ENCODE results near the gene LPP. TPM values are rescaled to one million over a fixed set of nuclear protein-coding genes. Genes with fewer than 3 reads are reported as not detected.

The LPP gene
- total RNA-seq, 2 experiments from 2014 or later, result 51.3 to 58.9 TPM

DNA sequence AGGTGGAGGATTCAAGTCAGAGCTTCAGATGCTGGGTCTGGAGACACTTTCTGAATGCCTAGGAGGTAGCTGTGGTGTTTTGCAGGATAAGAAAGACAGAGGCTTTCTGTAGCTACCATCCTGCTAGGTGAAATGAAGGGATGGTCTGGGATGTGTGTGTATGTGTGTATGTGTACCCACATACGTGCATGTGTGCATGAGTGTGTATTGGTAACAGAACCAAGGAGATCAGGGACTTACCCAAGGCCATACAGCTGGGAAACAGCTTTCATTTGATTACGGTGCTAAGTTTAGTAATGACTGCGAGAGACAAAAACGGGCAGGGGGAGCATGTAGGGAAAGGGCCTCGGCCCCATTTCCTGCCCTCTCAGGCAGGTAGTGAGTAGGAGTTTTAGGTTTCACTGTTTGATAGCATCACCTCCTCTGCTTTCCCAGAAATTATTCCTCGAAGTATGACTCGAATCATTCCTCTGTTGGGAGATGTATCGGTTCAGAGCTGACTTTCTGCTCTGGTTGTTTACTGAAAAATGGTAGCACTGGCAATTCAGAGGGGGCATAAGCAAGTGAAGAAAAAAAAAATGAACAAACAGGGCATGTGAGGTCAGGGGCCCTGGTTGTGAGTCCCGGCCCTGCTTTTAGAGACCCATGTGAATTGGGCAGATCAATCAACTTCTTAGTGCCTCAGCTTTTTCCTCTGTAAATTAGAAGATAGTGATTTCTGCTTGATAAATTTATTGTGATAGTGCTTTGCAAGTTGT lies 130.7 kb downstream of the LPP start:
- ATAC-seq (peak; percentile 53), DNase-seq (no peak)
- Mint-ChIP-seq H3K36me3 (ENCODE audit: low read depth) (peaks cover 3% of the 10 kb centered on the region), H3K4me3 (no peak overlapping the region), H3K27ac (no peak overlapping the region), H3K9me3 (ENCODE audit: insufficient read depth) (no peaks in the 10 kb centered on the region), H3K4me1 (ENCODE audit: low read depth) (peaks cover 27% of the 10 kb centered on the region), H3K27me3 (ENCODE audit: low read depth) (no peaks in the 10 kb centered on the region)
- CTCF ChIA-PET, result interaction anchor here (0.5 to 4.4 kb wide), 12 partner anchors 10 to 670 kb away, joined by 3 to 36 read pairs (median 3); partner anchors contain the start of gene BCL6
- POLR2A ChIA-PET, result interaction anchor here (1.4 kb wide), 1 partner anchor 10 kb away, joined by 4 read pairs; no protein-coding TSS in a partner anchor

DNA sequence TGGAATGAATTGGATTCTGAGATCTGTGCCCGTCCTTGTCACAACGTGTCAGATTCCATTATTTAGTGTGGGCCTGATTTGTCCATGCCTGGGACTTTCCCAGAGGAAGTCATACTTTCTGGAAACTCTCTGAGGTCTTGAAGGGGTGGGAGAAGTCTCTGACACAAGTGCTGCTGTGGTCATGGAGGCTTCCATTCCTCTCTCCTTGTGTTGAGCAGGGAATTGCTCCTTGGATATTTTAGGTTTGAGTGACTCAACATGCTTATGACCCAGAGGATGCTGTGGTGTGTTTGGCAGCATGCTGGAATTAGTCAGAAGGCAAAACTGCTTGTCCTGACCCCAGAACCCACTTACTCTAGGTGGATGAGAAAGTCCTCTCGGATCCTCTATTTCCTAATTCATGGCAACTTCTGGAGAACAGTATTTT lies 132.1 kb downstream of the LPP start:
- peaks cover 24% of the 10 kb centered on the region for H3K4me1 Mint-ChIP-seq (ENCODE audit: low read depth)
- no peak overlapping the region for H3K27ac Mint-ChIP-seq

DNA sequence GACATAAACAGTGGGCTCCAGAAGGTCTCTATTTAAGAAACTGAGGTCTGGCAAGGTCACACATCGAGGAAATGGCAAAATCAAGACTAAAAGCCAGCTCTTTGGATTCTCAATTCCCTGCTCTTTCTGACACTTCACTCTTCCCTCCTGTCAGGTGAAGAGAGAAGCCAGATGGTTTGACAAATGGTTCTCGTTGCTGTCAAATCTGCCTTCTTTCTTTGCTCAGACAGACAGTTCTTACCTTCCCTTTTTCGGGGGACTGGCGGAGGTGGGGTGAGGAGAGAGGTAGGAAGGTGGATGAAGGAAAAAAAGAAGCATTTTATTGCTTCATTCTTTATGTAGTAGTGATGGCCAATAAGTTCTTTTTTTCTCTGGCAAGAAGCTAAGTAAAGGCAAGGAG lies 133.4 kb downstream of the LPP start:
- CTCF ChIA-PET, result interaction anchor here (0.7 kb wide), 1 partner anchor 271 kb away, joined by 3 read pairs; no protein-coding TSS in a partner anchor
- no peaks in the 10 kb centered on the region for H3K27me3 Mint-ChIP-seq (ENCODE audit: low read depth)

More for the DNA sequence above, 132.1 kb downstream of the LPP start:
- ChIA-PET CTCF (interaction anchor here (4.4 kb wide), 1 partner anchor 546 kb away, joined by 36 read pairs; no protein-coding TSS in a partner anchor), POLR2A (interaction anchor here (0.9 kb wide), 1 partner anchor 546 kb away, joined by 6 read pairs; no protein-coding TSS in a partner anchor)
- H3K36me3 Mint-ChIP-seq (ENCODE audit: low read depth), result peaks cover 14% of the 10 kb centered on the region
- no peaks in the 10 kb centered on the region for H3K27me3 Mint-ChIP-seq (ENCODE audit: low read depth)
- ATAC-seq (no peak), DNase-seq (no peak)
- no peaks in the 10 kb centered on the region for H3K9me3 Mint-ChIP-seq (ENCODE audit: insufficient read depth)
- H3K4me3 Mint-ChIP-seq, result no peak overlapping the region

DNA sequence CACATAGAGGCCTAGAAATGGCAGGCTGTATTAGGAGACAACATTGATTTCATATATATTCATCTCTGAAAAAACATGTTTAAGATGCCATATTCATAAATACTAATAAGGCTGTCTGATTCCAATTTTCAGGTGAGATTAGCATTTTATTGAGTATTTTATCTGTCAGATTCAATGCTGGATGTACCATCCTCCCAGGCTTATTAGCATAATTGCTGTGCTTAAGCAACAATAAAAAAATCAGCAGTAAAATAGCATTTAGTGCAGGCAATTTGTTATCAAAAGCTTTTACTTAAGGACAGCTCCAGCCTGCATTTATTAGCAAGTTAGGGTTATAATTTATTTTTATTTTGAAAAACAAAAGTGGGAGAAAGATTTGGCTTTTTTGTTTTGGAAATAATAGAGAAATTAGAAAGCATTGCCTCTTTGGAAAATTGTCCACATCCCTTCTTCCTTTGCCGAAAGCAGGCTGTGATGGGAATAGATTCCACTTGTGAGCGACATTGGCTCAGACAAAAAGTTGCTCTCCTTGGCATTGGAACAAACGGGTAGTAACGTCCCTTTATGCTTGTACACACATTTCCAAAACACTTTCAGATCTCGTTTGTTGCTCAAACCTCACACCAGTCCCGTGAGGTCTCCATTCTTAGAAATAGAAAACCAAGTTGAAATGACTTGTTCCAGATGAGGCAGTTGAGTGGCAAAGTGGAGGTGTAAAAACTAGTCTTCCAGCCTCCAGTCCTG lies 134.0 kb downstream of the LPP start:
- no peaks in the 10 kb centered on the region for H3K9me3 Mint-ChIP-seq (ENCODE audit: insufficient read depth)
- no peak overlapping the region for H3K4me3 Mint-ChIP-seq
- no peaks in the 10 kb centered on the region for H3K27me3 Mint-ChIP-seq (ENCODE audit: low read depth)
- peaks cover 22% of the 10 kb centered on the region for H3K36me3 Mint-ChIP-seq (ENCODE audit: low read depth)
- no peak for DNase-seq
- H3K4me1 Mint-ChIP-seq (ENCODE audit: low read depth), result peaks cover 40% of the 10 kb centered on the region
- POLR2A ChIA-PET, result interaction anchor here (0.6 kb wide), 1 partner anchor 23 kb away, joined by 3 read pairs; no protein-coding TSS in a partner anchor
- ATAC-seq, result no peak
- CTCF ChIA-PET, result no interaction called here
- no peak overlapping the region for H3K27ac Mint-ChIP-seq

More for the DNA sequence above, 133.4 kb downstream of the LPP start:
- no peak for ATAC-seq
- Mint-ChIP-seq H3K4me3 (no peak overlapping the region), H3K9me3 (ENCODE audit: insufficient read depth) (no peaks in the 10 kb centered on the region), H3K4me1 (ENCODE audit: low read depth) (peaks cover 35% of the 10 kb centered on the region), H3K36me3 (ENCODE audit: low read depth) (peaks cover 20% of the 10 kb centered on the region), H3K27ac (no peak overlapping the region)
- POLR2A ChIA-PET, result interaction anchor here (0.6 kb wide), 1 partner anchor 22 kb away, joined by 3 read pairs; no protein-coding TSS in a partner anchor
- DNase-seq, result no peak

DNA sequence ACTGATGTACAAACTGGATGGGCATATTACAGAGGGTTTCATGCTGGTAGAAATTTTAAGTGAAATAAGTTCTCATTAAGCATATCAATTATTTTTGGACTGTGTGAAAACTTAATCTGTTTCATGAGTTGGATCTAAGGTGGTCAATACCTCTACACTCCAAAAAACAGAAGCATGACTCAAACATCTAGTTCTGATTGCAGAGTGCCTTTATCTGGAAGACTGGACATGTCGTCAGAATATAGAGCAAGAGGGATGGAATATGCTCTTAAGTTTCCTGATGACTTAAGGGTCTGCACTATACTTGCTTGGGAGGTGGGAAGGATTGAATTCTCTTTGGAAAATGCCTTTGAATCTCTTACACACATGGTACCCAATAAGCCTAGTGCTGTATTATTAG lies 138.3 kb downstream of the LPP start:
- ATAC-seq, result no peak
- H3K4me1 Mint-ChIP-seq (ENCODE audit: low read depth), result peaks cover 37% of the 10 kb centered on the region
- H3K4me3 Mint-ChIP-seq, result peak overlapping the region; percentile 24
- H3K9me3 Mint-ChIP-seq (ENCODE audit: insufficient read depth), result no peaks in the 10 kb centered on the region
- no peak for DNase-seq
- ChIA-PET POLR2A (no interaction called here), CTCF (interaction anchor here (0.7 to 1.4 kb wide), 3 partner anchors 10 to 152 kb away, joined by 3 read pairs; no protein-coding TSS in a partner anchor)
- no peaks in the 10 kb centered on the region for H3K27me3 Mint-ChIP-seq (ENCODE audit: low read depth)
- peak overlapping the region; percentile 78 for H3K27ac Mint-ChIP-seq
- peaks cover 22% of the 10 kb centered on the region for H3K36me3 Mint-ChIP-seq (ENCODE audit: low read depth)

DNA sequence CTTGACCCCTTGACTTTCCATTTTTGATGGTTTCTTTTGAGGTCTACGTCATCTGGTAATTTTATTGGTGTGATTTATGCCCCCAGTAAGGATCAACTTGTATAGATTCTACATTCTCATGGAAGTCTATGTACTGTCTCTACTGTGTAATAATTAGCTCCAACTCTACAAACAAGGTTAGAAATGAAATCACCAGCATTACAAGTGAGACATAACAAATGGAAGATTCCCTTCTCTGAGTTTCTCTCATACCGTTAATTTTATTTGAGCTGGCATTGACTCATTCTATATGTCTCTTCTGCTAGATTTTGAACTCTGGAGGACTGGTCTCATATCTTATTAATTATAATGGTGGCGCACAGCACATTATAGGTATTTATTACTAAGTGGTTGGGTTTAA lies 138.9 kb downstream of the LPP start:
- Mint-ChIP-seq H3K36me3 (ENCODE audit: low read depth) (peaks cover 22% of the 10 kb centered on the region), H3K4me3 (no peak overlapping the region), H3K4me1 (ENCODE audit: low read depth) (peaks cover 39% of the 10 kb centered on the region), H3K9me3 (ENCODE audit: insufficient read depth) (no peaks in the 10 kb centered on the region), H3K27ac (no peak overlapping the region), H3K27me3 (ENCODE audit: low read depth) (no peaks in the 10 kb centered on the region)
- ChIA-PET CTCF (interaction anchor here (0.7 to 1.4 kb wide), 3 partner anchors 9 to 151 kb away, joined by 3 read pairs; no protein-coding TSS in a partner anchor), POLR2A (no interaction called here)
- no peak for DNase-seq
- ATAC-seq, result no peak

DNA sequence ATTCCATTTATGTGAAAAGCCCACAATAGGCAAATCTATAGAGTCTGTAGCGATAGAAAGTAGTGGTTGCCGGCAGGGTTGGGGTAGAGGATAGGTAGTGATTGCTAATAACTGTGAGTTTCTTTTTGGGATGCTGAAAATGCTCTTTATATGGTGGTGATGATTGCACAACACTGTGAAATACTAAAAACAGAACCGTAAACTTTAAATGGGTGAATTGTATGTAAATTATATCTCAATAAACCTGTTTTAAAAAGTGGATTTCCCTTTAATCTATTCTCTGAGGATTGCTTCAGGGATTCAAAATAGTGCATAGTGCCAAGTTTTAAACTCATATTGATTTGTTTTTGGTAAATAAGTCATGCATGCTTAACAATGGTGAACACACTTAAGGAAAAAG lies 140.2 kb downstream of the LPP start:
- peaks cover 23% of the 10 kb centered on the region for H3K36me3 Mint-ChIP-seq (ENCODE audit: low read depth)
- ATAC-seq (no peak), DNase-seq (no peak)
- no peaks in the 10 kb centered on the region for H3K27me3 Mint-ChIP-seq (ENCODE audit: low read depth)
- peaks cover 51% of the 10 kb centered on the region for H3K4me1 Mint-ChIP-seq (ENCODE audit: low read depth)
- POLR2A ChIA-PET, result interaction anchor here (0.9 to 1.4 kb wide), 2 partner anchors 10 to 549 kb away, joined by 3 to 4 read pairs; partner anchors contain the start of gene BCL6
- CTCF ChIA-PET, result interaction anchor here (0.9 to 1.3 kb wide), 5 partner anchors 9 to 660 kb away, joined by 4 to 6 read pairs (median 4); no protein-coding TSS in a partner anchor
- H3K9me3 Mint-ChIP-seq (ENCODE audit: insufficient read depth), result no peaks in the 10 kb centered on the region
- no peak overlapping the region for H3K27ac Mint-ChIP-seq
- H3K4me3 Mint-ChIP-seq, result no peak overlapping the region

DNA sequence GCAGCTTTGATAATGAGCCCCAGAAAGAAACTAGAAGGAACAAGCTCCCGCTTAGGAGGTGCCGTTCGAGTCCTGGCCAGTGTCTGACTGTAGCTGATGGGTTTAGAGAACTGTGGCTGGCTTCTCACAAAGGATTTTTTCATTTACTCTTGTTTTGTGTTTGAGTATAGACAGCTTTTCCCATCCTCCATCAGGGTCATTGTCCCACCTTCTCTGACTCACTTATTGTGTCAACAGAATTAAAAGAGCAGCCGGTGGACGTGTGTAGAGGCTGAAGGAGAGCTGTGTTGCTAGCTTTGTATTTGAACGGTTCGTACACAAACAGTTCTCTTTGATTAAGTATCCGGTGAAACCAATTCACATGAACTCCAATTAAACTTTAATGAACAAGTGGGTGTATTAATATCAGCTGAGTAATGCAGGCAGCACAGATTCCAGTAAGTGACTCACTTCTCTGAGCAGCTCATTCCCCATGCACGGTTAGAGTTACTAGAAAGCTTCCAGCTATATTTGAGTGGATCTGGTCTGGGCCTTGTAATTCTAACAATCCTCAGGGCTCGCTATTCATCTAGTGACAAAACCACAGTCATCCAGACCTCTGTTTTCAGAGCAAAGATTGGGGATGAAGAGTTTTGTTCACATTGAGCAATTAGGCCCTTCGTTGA lies 141.0 kb downstream of the LPP start:
- H3K4me3 Mint-ChIP-seq, result no peak overlapping the region
- peaks cover 58% of the 10 kb centered on the region for H3K4me1 Mint-ChIP-seq (ENCODE audit: low read depth)
- ChIA-PET CTCF (interaction anchor here (0.9 to 1.3 kb wide), 6 partner anchors 9 to 660 kb away, joined by 3 to 6 read pairs (median 4); no protein-coding TSS in a partner anchor), POLR2A (interaction anchor here (0.9 to 1.4 kb wide), 2 partner anchors 11 to 549 kb away, joined by 3 to 4 read pairs; partner anchors contain the start of gene BCL6)
- H3K27me3 Mint-ChIP-seq (ENCODE audit: low read depth), result no peaks in the 10 kb centered on the region
- H3K27ac Mint-ChIP-seq, result no peak overlapping the region
- H3K36me3 Mint-ChIP-seq (ENCODE audit: low read depth), result peaks cover 26% of the 10 kb centered on the region
- no peak for ATAC-seq
- H3K9me3 Mint-ChIP-seq (ENCODE audit: insufficient read depth), result no peaks in the 10 kb centered on the region
- no peak for DNase-seq

DNA sequence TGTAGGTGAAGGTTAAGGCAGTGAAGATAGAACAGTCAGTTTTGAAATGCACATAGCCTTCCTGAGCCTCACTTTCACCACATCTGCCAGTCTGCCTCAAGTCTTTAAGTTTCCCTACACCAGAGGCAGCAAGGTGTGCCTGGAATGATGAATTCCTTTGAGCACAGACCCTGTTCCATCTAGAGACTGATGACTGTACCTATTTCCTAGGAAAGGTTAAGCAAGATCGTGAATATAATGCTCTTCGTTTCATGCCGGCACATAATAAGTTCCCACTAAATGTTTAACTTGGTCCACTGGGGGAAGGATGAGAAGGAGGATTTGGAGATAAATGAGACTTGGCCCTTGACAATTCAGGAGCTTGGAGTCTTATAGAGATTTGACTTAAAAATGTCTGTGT lies 141.9 kb downstream of the LPP start:
- Mint-ChIP-seq H3K9me3 (ENCODE audit: insufficient read depth) (no peaks in the 10 kb centered on the region), H3K4me3 (no peak overlapping the region), H3K27me3 (ENCODE audit: low read depth) (no peaks in the 10 kb centered on the region), H3K36me3 (ENCODE audit: low read depth) (peaks cover 20% of the 10 kb centered on the region), H3K4me1 (ENCODE audit: low read depth) (peaks cover 58% of the 10 kb centered on the region), H3K27ac (no peak overlapping the region)
- DNase-seq, result no peak
- ATAC-seq, result no peak
- CTCF ChIA-PET, result interaction anchor here (0.8 to 3.9 kb wide), 3 partner anchors 9 to 556 kb away, joined by 3 to 29 read pairs (median 4); no protein-coding TSS in a partner anchor
- POLR2A ChIA-PET, result no interaction called here

DNA sequence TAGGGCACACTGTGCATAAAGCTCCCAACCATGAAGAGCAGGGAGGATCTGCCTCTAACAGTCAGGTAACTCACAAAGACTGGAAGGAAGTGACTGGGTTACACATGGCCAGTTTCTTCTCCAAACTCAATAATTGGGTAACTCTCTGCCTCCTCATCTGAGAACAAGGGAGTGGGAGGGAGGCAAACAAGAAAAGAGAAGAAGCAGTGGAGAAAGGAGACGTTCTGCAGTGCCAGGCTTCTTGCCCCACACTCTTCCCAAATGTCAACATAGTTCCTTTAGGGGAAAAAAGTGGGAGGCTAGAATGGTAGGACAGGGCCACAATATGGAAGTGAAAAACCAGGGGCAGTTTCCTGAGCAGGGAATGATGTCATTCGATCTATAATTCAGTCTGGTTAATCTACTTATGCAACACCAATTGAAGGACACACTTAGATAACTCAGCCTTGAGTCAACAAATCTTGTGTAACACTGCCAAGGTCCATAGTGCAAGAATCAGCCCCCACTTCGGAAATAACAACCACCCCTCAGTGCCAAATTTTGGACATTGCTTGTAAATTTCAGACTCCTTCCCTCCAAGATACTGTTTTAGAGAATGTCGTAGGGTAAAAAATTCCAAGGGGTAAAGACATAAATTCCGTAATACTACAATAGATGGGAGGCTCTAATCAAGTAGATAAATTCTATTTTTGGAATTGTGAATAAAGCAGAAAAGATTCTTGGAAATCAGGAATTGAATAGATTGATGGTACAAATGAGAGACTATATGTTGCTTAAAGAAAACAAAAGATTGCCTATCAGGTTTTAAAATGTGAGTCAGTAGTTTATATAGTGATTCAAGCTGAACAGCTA lies 143.0 kb downstream of the LPP start:
- no peaks in the 10 kb centered on the region for H3K9me3 Mint-ChIP-seq (ENCODE audit: insufficient read depth)
- no peak for ATAC-seq
- H3K36me3 Mint-ChIP-seq (ENCODE audit: low read depth), result peaks cover 16% of the 10 kb centered on the region
- peaks cover 51% of the 10 kb centered on the region for H3K4me1 Mint-ChIP-seq (ENCODE audit: low read depth)
- H3K27me3 Mint-ChIP-seq (ENCODE audit: low read depth), result no peaks in the 10 kb centered on the region
- POLR2A ChIA-PET, result no interaction called here
- CTCF ChIA-PET, result interaction anchor here (0.8 to 3.9 kb wide), 4 partner anchors 8 to 557 kb away, joined by 3 to 29 read pairs (median 6); no protein-coding TSS in a partner anchor
- no peak overlapping the region for H3K27ac Mint-ChIP-seq
- no peak for DNase-seq
- H3K4me3 Mint-ChIP-seq, result no peak overlapping the region
